ENCODE results near the gene FGA. TPM values are rescaled to one million over a fixed set of nuclear protein-coding genes. Genes with fewer than 3 reads are reported as not detected.

Gene FGA
- polyA plus RNA-seq, 1 donor (not counting 4 experiments of a cell fraction or from before 2014, with no cell fraction given) = not detected

- Histone ChIP-seq H3K4me1 (ENCODE audit: control insufficient read depth, extremely low read depth, insufficient read depth, low read length) (no peaks in the 10 kb centered on the region), H3K9ac (ENCODE audit: control insufficient read depth, extremely low read depth, insufficient read depth, low read length) (no peak overlapping the region), H4K20me1 (ENCODE audit: control insufficient read depth, extremely low read depth, insufficient read depth, low read length) (no peaks in the 10 kb centered on the region), H3K27ac (ENCODE audit: control insufficient read depth, insufficient read depth, low read length) (no peak overlapping the region), H3K27me3 (ENCODE audit: control insufficient read depth, extremely low read depth, insufficient read depth, low read length) (no peaks in the 10 kb centered on the region), H3K4me3 (ENCODE audit: control insufficient read depth in 2 of 3, extremely low read depth in 1 of 3, insufficient read depth in 2 of 3, low read depth in 1 of 3, low read length in 3 of 3) (no peak overlapping the region), H3K9me1 (ENCODE audit: control insufficient read depth, extremely low read depth, insufficient read depth, low read length) (no peaks in the 10 kb centered on the region), H3K79me2 (ENCODE audit: control insufficient read depth, insufficient read depth, low read length) (peaks cover 2% of the 10 kb centered on the region), H3K4me2 (ENCODE audit: control insufficient read depth, extremely low read depth, insufficient read depth, low read depth, low read length) (no peak overlapping the region), H3K9me3 (ENCODE audit: control insufficient read depth, low read depth, low read length) (no peaks in the 10 kb centered on the region), H3K36me3 (ENCODE audit: control insufficient read depth in 2 of 2, extremely low read depth in 1 of 2, insufficient read depth in 2 of 2, low read length in 2 of 2) (peaks cover 14 to 36% of the 10 kb centered on the region in 2 experiments), H2AFZ (ENCODE audit: control insufficient read depth, low read length) (no peak overlapping the region)
- TF ChIP-seq, protein P1, sequence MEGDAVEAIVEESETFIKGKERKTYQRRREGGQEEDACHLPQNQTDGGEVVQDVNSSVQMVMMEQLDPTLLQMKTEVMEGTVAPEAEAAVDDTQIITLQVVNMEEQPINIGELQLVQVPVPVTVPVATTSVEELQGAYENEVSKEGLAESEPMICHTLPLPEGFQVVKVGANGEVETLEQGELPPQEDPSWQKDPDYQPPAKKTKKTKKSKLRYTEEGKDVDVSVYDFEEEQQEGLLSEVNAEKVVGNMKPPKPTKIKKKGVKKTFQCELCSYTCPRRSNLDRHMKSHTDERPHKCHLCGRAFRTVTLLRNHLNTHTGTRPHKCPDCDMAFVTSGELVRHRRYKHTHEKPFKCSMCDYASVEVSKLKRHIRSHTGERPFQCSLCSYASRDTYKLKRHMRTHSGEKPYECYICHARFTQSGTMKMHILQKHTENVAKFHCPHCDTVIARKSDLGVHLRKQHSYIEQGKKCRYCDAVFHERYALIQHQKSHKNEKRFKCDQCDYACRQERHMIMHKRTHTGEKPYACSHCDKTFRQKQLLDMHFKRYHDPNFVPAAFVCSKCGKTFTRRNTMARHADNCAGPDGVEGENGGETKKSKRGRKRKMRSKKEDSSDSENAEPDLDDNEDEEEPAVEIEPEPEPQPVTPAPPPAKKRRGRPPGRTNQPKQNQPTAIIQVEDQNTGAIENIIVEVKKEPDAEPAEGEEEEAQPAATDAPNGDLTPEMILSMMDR (optimal IDR thresholded peaks at IDR 0.05 in 1 of 3, IDR thresholded peaks at IDR 0.05 in 1 of 3, conservative IDR thresholded peaks at IDR 0.05 in 1 of 3; ENCODE audit: extremely low read depth in 1 of 3, insufficient read depth in 2 of 3, low read length in 3 of 3) = no peak
- TF ChIP-seq EZH2 (IDR thresholded peaks at IDR 0.05; ENCODE audit: low read length) = no peak
- no peak for DNase-seq (ENCODE audit: low read depth, low spot score)
- FAIRE-seq = no peak
- dilution Hi-C loops (cut with MboI; ENCODE audit: extremely low pct_ligation_motif_present, low sequenced_read_pairs) = no loop called here
These were observed 48.2 kb downstream of the FGA start for GRCh38 chr4:154542271-154542879.

Small RNA genes lying within 50 kb of the gene (small RNA-seq; reads per million reads assigned to genes)
- 0 reads per million in 3 experiments for gene RNU6-1285P (ENCODE audit: insufficient read length in 3 of 3, low read depth in 3 of 3, low replicate concordance in 1 of 3)

Other genes starting within 250 kb of the FGA start
- 0.01 TPM in 2 of 3 replicates, not detected in the other for gene DCHS2, start 98.9 kb downstream of the FGA start, polyA plus RNA-seq
- 111 to 132 TPM (median 112 TPM) in 3 replicates for gene PLRG1, start 40.3 kb downstream of the FGA start, polyA plus RNA-seq
- not detected in 3 replicates for gene FGB, start 27.7 kb downstream of the FGA start, polyA plus RNA-seq
- gene FGG, start 21.9 kb upstream of the FGA start, polyA plus RNA-seq = 0.08 to 0.18 TPM (median 0.17 TPM) in 3 replicates
- 1.4 to 2.3 TPM (median 1.9 TPM) in 3 replicates for gene LRAT, start 153.3 kb upstream of the FGA start, polyA plus RNA-seq
- 0.02 to 0.04 TPM (median 0.04 TPM) in 3 replicates for gene RBM46, start 190.5 kb upstream of the FGA start, polyA plus RNA-seq

All from keratinocyte (primary cell).